Loucy (cell line): ENCODE data around the gene OR2J3.
"Not testable (repeated sequence)": the region's sequence is repeated elsewhere in the genome, so short reads cannot be mapped to it uniquely, and the experiment has no call there.

Source experiments
- H2AFZ ChIP-seq: fragments of 200-600 bp; sonication (generic); 2 replicates; pipeline ENCODE4 v1.6.0; 2016; ENCODE audit warnings: antibody characterized with exemption, mild to moderate bottlenecking, low read length, moderate library complexity
- H3F3A ChIP-seq: fragments of 200-600 bp; 2 replicates; pipeline ENCODE4 v1.6.0; 2016; ENCODE audit warnings: antibody characterized with exemption, low read depth, mild to moderate bottlenecking
- H3K27me3 ChIP-seq: fragments of 200-600 bp; sonication (generic); 2 replicates; pipeline ENCODE4 v1.6.1; 2014; ENCODE audit warnings: low read length, mild to moderate bottlenecking; ENCODE audit not compliant: insufficient read depth, poor library complexity, severe bottlenecking
- H3K36me3 ChIP-seq: fragments of 200-600 bp; sonication (generic); 2 replicates; pipeline ENCODE4 v1.6.1; 2016; ENCODE audit warnings: low read length; ENCODE audit not compliant: insufficient read depth
- H3K4me1 ChIP-seq: fragments of 200-600 bp; sonication (generic); 2 replicates; pipeline ENCODE4 v1.5.1; 2014; ENCODE audit warnings: low read length, mild to moderate bottlenecking; ENCODE audit not compliant: insufficient read depth, poor library complexity, severe bottlenecking
- H3K4me2 ChIP-seq: fragments of 200-600 bp; sonication (generic); 2 replicates; pipeline ENCODE4 v1.6.0; 2014; ENCODE audit warnings: antibody characterized with exemption, low read length, low read depth, mild to moderate bottlenecking; ENCODE audit not compliant: poor library complexity, severe bottlenecking
- H3K4me3 ChIP-seq: fragments of 200-600 bp; sonication (generic); 2 replicates; pipeline ENCODE4 v1.5.1; 2014; ENCODE audit warnings: low read length, mild to moderate bottlenecking, mixed read lengths; ENCODE audit not compliant: poor library complexity, severe bottlenecking
- H3K79me2 ChIP-seq: fragments of 200-600 bp; sonication (generic); 2 replicates; pipeline ENCODE4 v1.6.1; 2014; ENCODE audit warnings: low read length; ENCODE audit not compliant: insufficient read depth
- H3K9ac ChIP-seq: fragments of 200-600 bp; sonication (generic); 2 replicates; pipeline ENCODE4 v1.6.0; 2014; ENCODE audit warnings: mild to moderate bottlenecking, low read depth, low read length, moderate library complexity; ENCODE audit not compliant: poor library complexity, severe bottlenecking
- H3K9me2 ChIP-seq: fragments of 200-600 bp; sonication (generic); replicated peaks from 2 replicates; pipeline ENCODE4 v1.6.1; 2016; ENCODE audit warnings: low read depth, low read length, mixed read lengths
- H3K9me3 ChIP-seq: fragments of 200-600 bp; sonication (generic); 2 replicates; pipeline ENCODE4 v1.6.1; 2014; ENCODE audit warnings: mild to moderate bottlenecking, antibody characterized with exemption, low read length, low read depth; ENCODE audit not compliant: insufficient read depth
- H4K20me1 ChIP-seq: fragments of 200-600 bp; sonication (generic); 2 replicates; pipeline ENCODE4 v1.6.0; 2014; ENCODE audit warnings: antibody characterized with exemption, low read length, mild to moderate bottlenecking; ENCODE audit not compliant: insufficient read depth, poor library complexity, severe bottlenecking
- EZH2phosphoT487 ChIP-seq: fragments of 200-600 bp; IDR thresholded peaks from 2 replicates; pipeline ENCODE4 v1.6.1; 2018; ENCODE audit warnings: antibody characterized with exemption, mild to moderate bottlenecking, moderate library complexity, borderline replicate concordance
- TF ChIP-seq, protein P1 (sequence below): fragments of 200-600 bp; sonication (generic); conservative IDR thresholded peaks from 2 replicates; pipeline ENCODE4 v1.5.1; 2014; ENCODE audit warnings: mild to moderate bottlenecking, antibody characterized with exemption, low read length

The OR2J3 gene

DNA sequence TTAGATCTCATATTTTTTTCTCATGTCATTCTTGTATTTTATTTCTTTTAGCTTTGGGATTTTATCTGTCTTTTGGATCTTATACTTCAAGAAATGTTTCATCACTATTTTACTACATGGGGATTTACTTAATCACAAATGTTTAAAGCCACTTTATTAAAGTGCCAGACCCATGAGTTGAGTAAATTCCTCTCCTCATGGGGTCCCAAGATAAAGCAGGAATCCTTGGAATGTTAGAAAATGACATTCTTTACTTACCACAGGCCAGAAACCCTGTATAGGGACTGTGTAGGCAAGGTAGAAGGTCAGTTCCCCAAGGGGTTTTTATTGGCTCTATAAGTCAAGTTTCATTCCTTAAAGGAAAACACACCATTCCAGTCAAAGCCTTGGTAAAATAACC, 34.5 kb downstream of the OR2J3 start:
- Histone ChIP-seq H3K4me3 (no peak overlapping the region), H2AFZ (no peak overlapping the region), H3K36me3 (no peaks in the 10 kb centered on the region), H3K9ac (no peak overlapping the region), H3K79me2 (no peaks in the 10 kb centered on the region), H3K9me2 (no peaks in the 10 kb centered on the region), H3K9me3 (no peaks in the 10 kb centered on the region), H4K20me1 (no peaks in the 10 kb centered on the region), H3F3A (no peaks in the 10 kb centered on the region), H3K4me2 (no peak overlapping the region), H3K4me1 (no peaks in the 10 kb centered on the region), H3K27me3 (no peaks in the 10 kb centered on the region)
- no peak for TF ChIP-seq EZH2phosphoT487
- TF ChIP-seq, protein P1, sequence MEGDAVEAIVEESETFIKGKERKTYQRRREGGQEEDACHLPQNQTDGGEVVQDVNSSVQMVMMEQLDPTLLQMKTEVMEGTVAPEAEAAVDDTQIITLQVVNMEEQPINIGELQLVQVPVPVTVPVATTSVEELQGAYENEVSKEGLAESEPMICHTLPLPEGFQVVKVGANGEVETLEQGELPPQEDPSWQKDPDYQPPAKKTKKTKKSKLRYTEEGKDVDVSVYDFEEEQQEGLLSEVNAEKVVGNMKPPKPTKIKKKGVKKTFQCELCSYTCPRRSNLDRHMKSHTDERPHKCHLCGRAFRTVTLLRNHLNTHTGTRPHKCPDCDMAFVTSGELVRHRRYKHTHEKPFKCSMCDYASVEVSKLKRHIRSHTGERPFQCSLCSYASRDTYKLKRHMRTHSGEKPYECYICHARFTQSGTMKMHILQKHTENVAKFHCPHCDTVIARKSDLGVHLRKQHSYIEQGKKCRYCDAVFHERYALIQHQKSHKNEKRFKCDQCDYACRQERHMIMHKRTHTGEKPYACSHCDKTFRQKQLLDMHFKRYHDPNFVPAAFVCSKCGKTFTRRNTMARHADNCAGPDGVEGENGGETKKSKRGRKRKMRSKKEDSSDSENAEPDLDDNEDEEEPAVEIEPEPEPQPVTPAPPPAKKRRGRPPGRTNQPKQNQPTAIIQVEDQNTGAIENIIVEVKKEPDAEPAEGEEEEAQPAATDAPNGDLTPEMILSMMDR = no peak

DNA sequence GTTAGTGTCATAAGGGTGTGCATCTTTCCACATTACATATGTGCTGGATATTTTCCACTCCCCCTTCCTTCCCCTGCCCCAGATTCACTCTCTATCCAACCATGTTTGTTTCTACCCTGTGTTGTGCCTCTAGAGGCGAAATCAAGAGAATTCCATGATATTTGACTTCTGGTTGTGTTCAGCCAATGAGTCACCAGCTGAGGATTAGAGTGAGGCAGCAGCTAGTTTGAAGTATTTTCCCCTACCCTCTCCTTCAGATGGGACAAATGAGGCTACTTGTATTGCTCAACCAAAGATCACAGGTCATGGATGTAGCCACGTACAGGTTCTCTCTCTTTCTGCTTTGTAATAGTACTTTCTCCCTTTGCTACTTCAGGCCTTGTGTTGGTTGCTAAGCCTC, 38.3 kb downstream of the OR2J3 start:
- Histone ChIP-seq H3K9me3 (no peaks in the 10 kb centered on the region), H3F3A (no peaks in the 10 kb centered on the region), H3K9me2 (no peaks in the 10 kb centered on the region), H3K9ac (no peak overlapping the region), H4K20me1 (no peaks in the 10 kb centered on the region), H2AFZ (no peak overlapping the region), H3K4me1 (no peaks in the 10 kb centered on the region), H3K4me3 (no peak overlapping the region), H3K79me2 (no peaks in the 10 kb centered on the region), H3K4me2 (no peak overlapping the region), H3K36me3 (no peaks in the 10 kb centered on the region), H3K27me3 (no peaks in the 10 kb centered on the region)
- no peak for TF ChIP-seq EZH2phosphoT487
- TF ChIP-seq, protein P1 = no peak

DNA sequence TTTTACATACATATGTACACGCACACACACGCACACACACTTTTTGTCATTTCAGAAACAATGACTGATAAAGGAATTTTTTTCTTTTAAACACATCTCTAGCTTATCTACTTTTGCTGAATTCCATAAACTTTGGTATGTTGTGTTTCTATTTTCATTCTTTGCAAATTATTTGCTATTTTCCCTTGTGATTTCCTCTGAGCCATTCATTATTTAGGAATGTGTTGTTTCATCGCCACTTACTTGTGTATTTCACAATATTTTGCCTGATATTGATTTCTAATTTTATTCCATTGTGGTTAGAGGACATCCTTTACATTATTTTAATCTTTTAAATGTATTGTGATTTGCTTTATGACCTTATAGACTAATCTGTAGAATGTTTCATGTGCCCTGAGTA, 39.2 kb downstream of the OR2J3 start:
- TF ChIP-seq, protein P1 = no peak
- no peak for TF ChIP-seq EZH2phosphoT487
- Histone ChIP-seq H3K9me2 (no peaks in the 10 kb centered on the region), H3K9me3 (no peaks in the 10 kb centered on the region), H3K27me3 (no peaks in the 10 kb centered on the region), H3K9ac (no peak overlapping the region), H3F3A (no peaks in the 10 kb centered on the region), H3K4me2 (no peak overlapping the region), H2AFZ (no peak overlapping the region), H3K4me1 (no peaks in the 10 kb centered on the region), H3K36me3 (no peaks in the 10 kb centered on the region), H4K20me1 (no peaks in the 10 kb centered on the region), H3K79me2 (no peaks in the 10 kb centered on the region), H3K4me3 (no peak overlapping the region)

DNA sequence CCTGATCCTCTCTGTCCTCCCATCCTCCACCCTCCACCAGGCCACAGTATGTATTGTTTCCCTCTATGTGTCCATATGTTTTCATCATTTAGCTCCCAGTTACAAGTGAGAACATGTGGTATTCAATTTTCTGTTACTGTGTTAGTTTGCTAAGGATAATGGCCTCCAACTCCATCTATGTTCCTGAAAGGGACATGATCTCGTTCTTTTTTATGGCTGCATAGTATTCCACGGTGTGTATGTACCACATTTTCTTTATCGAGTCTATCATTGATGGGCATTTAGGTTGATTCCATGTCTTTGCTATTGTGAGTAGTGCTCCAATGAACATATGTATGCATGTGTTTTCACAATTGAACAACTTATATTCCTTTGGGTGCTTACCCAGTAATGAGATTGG, 41.6 kb downstream of the OR2J3 start:
- H3K79me2 ChIP-seq, H3F3A ChIP-seq, H3K9me2 ChIP-seq, H3K9me3 ChIP-seq, H3K4me3 ChIP-seq, H3K36me3 ChIP-seq, H2AFZ ChIP-seq, H3K27me3 ChIP-seq, H3K4me1 ChIP-seq, H4K20me1 ChIP-seq, H3K9ac ChIP-seq, H3K4me2 ChIP-seq: not testable (repeated sequence)
